ENCODE data around the gene LPCAT3.
A peak's percentile ranks its signal among the peaks of the same experiment; 100 is the strongest.

LPCAT3 gene

DNA sequence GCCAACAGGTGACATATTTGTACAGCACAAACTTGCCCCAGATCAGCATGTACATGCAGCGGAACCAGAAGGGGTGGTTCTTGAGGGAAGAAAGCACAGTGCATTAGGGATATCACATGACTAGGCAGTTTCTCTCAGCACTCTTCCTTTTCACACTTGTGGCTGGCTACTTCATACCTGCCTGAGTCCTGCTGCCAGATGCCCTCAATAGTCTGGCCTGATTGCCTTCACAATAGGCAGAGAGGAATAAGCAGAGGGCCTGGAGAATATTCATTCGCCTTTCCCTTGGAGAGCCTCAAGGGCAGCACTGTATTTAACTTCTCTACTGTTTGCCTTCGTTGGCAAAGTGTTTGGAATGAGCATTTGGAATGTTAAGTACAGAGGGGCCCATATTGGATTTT lies 39.7 kb downstream of the LPCAT3 start:
- no peak for DNase-seq (ENCODE audit: low read depth)
- no peak overlapping the region for H3K4me3 ChIP-seq (ENCODE audit: low read depth, low read length)
- TF ChIP-seq MYC (IDR thresholded peaks at IDR 0.05; ENCODE audit: low read depth, low read length) (no peak), POLR2A (IDR thresholded peaks at IDR 0.05; ENCODE audit: extremely low read depth, insufficient read length) (no peak)
- TF ChIP-seq, protein P1, sequence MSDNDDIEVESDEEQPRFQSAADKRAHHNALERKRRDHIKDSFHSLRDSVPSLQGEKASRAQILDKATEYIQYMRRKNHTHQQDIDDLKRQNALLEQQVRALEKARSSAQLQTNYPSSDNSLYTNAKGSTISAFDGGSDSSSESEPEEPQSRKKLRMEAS (IDR thresholded peaks at IDR 0.05; ENCODE audit: low read depth, low read length): no peak
- TF ChIP-seq, protein P2, sequence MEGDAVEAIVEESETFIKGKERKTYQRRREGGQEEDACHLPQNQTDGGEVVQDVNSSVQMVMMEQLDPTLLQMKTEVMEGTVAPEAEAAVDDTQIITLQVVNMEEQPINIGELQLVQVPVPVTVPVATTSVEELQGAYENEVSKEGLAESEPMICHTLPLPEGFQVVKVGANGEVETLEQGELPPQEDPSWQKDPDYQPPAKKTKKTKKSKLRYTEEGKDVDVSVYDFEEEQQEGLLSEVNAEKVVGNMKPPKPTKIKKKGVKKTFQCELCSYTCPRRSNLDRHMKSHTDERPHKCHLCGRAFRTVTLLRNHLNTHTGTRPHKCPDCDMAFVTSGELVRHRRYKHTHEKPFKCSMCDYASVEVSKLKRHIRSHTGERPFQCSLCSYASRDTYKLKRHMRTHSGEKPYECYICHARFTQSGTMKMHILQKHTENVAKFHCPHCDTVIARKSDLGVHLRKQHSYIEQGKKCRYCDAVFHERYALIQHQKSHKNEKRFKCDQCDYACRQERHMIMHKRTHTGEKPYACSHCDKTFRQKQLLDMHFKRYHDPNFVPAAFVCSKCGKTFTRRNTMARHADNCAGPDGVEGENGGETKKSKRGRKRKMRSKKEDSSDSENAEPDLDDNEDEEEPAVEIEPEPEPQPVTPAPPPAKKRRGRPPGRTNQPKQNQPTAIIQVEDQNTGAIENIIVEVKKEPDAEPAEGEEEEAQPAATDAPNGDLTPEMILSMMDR (IDR thresholded peaks at IDR 0.05; ENCODE audit: low read depth, low read length): no peak

DNA sequence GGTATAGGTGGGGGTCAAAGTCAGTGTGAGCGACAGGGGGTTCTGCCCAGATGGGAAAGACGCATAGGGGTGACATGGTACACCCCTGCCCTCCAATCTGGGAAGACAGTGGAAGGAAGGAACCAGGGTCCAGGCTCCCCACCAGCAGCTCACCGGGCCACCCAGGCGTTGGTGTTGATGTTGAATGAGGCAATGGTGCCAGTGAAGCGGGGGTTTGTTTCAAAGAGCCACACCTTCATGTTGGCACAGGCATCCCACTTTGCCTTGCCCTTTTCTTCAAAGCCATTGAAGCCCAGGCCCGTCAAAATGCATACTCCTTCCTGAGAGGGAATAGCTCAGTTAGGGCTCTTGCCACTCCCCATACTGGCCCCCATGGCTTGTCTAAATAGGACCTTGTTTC lies 40.1 kb downstream of the LPCAT3 start:
- no peak for DNase-seq (ENCODE audit: low read depth)
- no peak overlapping the region for H3K4me3 ChIP-seq (ENCODE audit: low read depth, low read length)
- TF ChIP-seq POLR2A (IDR thresholded peaks at IDR 0.05; ENCODE audit: extremely low read depth, insufficient read length): peak; percentile 10
- no peak for TF ChIP-seq MYC (IDR thresholded peaks at IDR 0.05; ENCODE audit: low read depth, low read length)
- TF ChIP-seq, protein P2 (IDR thresholded peaks at IDR 0.05; ENCODE audit: low read depth, low read length): no peak
- TF ChIP-seq, protein P1 (IDR thresholded peaks at IDR 0.05; ENCODE audit: low read depth, low read length): no peak

DNA sequence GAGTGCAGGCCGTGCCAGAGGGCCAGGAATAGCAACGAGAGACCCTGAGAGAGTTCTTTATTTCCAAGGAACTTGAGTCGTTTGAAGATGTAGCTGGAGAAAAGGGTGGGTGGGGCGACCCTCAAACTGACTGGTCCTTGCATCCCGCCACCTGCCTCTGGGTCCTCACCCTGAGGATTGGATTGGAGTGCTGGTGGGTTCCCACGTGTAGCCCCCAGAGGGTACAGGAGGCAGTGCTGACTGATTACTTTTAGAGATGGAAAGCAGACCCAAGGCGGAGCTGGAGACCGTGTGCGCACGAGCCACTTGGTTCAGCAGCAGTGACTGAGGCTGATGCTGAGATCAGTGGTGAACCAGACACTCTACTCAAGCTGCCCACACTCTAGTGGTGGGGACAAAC lies 40.6 kb downstream of the LPCAT3 start:
- H3K4me3 ChIP-seq (ENCODE audit: low read depth, low read length): no peak overlapping the region
- no peak for DNase-seq (ENCODE audit: low read depth)
- TF ChIP-seq POLR2A (IDR thresholded peaks at IDR 0.05; ENCODE audit: extremely low read depth, insufficient read length): no peak
- TF ChIP-seq, protein P1 (IDR thresholded peaks at IDR 0.05; ENCODE audit: low read depth, low read length): no peak
- TF ChIP-seq, protein P2 (IDR thresholded peaks at IDR 0.05; ENCODE audit: low read depth, low read length): no peak
- no peak for TF ChIP-seq MYC (IDR thresholded peaks at IDR 0.05; ENCODE audit: low read depth, low read length)

DNA sequence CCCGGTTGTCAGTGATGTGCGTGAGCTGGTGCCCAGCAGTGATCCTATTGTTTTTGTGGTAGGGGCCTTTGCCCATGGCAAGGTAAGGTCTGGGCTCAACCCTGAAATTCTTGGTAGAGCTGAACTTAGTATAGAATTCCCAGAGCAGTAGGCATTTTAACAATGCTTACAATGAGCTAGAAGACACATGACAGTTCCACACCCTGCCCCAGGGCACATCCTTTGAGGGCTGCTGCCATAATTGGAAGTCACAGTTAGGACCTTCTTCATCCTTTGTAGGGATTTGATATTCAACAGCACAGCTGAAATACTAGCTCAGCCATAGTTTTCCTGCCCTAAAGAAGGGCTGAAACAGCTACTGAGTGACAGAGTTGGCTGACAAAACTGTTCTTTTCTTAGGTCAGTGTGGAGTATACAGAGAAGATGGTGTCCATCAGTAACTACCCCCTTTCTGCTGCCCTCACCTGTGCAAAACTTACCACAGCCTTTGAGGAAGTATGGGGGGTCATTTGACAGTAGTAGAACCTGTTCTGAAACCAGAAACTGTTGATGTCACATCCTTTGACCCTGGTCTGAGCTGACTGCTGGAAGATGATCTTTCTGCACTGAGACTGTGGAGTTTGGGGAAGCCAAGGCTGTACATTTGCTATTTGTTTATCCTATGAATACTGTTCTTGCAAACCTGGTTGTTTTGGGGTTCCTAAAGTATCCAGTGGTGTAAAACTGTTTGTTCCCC lies 42.8 kb downstream of the LPCAT3 start:
- DNase-seq (ENCODE audit: low read depth): no peak
- H3K4me3 ChIP-seq (ENCODE audit: low read depth, low read length): no peak overlapping the region
- TF ChIP-seq, protein P2 (IDR thresholded peaks at IDR 0.05; ENCODE audit: low read depth, low read length): no peak
- TF ChIP-seq POLR2A (IDR thresholded peaks at IDR 0.05; ENCODE audit: extremely low read depth, insufficient read length) (no peak), MYC (IDR thresholded peaks at IDR 0.05; ENCODE audit: low read depth, low read length) (no peak)
- TF ChIP-seq, protein P1 (IDR thresholded peaks at IDR 0.05; ENCODE audit: low read depth, low read length): no peak

DNA sequence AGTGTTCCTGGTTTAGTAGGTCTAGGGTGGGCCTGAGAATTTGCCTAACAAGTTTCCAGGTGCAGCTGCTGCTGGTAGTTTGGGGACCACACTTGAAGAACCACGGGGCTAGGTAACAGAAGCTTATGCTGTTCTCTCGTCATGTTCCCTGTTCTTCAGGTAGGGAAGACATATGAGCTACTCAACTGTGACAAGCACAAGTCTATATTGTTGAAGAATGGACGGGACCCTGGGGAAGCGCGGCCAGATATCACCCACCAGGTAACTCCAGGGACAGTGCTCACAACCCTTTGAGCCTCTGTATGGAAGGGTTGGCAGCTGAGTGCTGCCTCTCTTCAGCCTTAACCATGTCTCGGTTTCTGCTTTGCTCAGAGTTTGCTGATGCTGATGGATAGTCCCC lies 44.1 kb downstream of the LPCAT3 start:
- H3K4me3 ChIP-seq (ENCODE audit: low read depth, low read length): no peak overlapping the region
- no peak for DNase-seq (ENCODE audit: low read depth)
- TF ChIP-seq POLR2A (IDR thresholded peaks at IDR 0.05; ENCODE audit: extremely low read depth, insufficient read length): no peak
- TF ChIP-seq, protein P2 (IDR thresholded peaks at IDR 0.05; ENCODE audit: low read depth, low read length): no peak
- no peak for TF ChIP-seq MYC (IDR thresholded peaks at IDR 0.05; ENCODE audit: low read depth, low read length)
- TF ChIP-seq, protein P1 (IDR thresholded peaks at IDR 0.05; ENCODE audit: low read depth, low read length): no peak
